HepG2 (cell line): ENCODE results near the gene TADA1. TPM values are rescaled to one million over a fixed set of nuclear protein-coding genes. Genes with fewer than 3 reads are reported as not detected.

Source experiments
- EEA1 ChIP-seq: sonication (generic); formaldehyde crosslinking; IDR thresholded peaks from 2 replicates; pipeline ENCODE4 v1.5.1; 2020; ENCODE audit warnings: mild to moderate bottlenecking, missing genetic modification reagents, borderline replicate concordance
- EED ChIP-seq: sonication (generic); formaldehyde crosslinking; IDR thresholded peaks from 2 replicates; pipeline ENCODE4 v1.5.0; 2020; ENCODE audit warnings: mild to moderate bottlenecking, missing genetic modification reagents
- HMGXB4 ChIP-seq, 2 experiments: sonication (generic) in 1 of 2; formaldehyde crosslinking in 1 of 2; IDR thresholded peaks; 2 replicates each; pipeline versions ENCODE4 v1.4.0 to v1.6.1; 2018 to 2020; ENCODE audit warnings: missing genetic modification reagents in 2 of 2, borderline replicate concordance in 1 of 2, low read depth in 1 of 2, mild to moderate bottlenecking in 1 of 2, missing biosample characterization in 1 of 2
- HNRNPLL ChIP-seq: fragments of 200-400 bp; formaldehyde crosslinking; IDR thresholded peaks from 2 replicates; pipeline ENCODE4 v1.6.1; 2017; ENCODE audit warnings: mild to moderate bottlenecking, low read depth, low read length; ENCODE audit not compliant: poor library complexity, severe bottlenecking
- KLF13 ChIP-seq: sonication (generic); formaldehyde crosslinking; IDR thresholded peaks from 2 replicates; pipeline ENCODE4 v1.4.0; 2020; ENCODE audit warnings: mild to moderate bottlenecking, missing genetic modification reagents
- MTF2 ChIP-seq: sonication (generic); formaldehyde crosslinking; IDR thresholded peaks from 2 replicates; pipeline ENCODE4 v1.5.0; 2020; ENCODE audit warnings: missing genetic modification reagents, borderline replicate concordance
- NFE2L2 ChIP-seq: fragments of 150-350 bp; IDR thresholded peaks from 2 replicates; pipeline ENCODE4 v1.6.1; 2014; ENCODE audit warnings: low read length
- SKIL ChIP-seq: sonication (generic); formaldehyde crosslinking; IDR thresholded peaks from 2 replicates; pipeline ENCODE4 v1.8.0; 2022; ENCODE audit warnings: missing genetic modification reagents, mild to moderate bottlenecking, moderate library complexity, borderline replicate concordance
- XBP1 ChIP-seq: sonication (generic); formaldehyde crosslinking; IDR thresholded peaks from 2 replicates; pipeline ENCODE4 v1.5.0; 2020; ENCODE audit warnings: missing genetic modification reagents
- ZBTB49 ChIP-seq: sonication (generic); formaldehyde crosslinking; IDR thresholded peaks from 2 replicates; pipeline ENCODE4 v1.4.0; 2020; ENCODE audit warnings: missing genetic modification reagents, borderline replicate concordance
- ZNF143 ChIP-seq: sonication (generic); formaldehyde crosslinking; IDR thresholded peaks from 2 replicates; pipeline ENCODE4 v1.4.0; 2020; ENCODE audit warnings: missing genetic modification reagents
- ZNF230 ChIP-seq: sonication (generic); formaldehyde crosslinking; IDR thresholded peaks from 2 replicates; pipeline ENCODE4 v1.4.0; 2020; ENCODE audit warnings: mild to moderate bottlenecking, missing genetic modification reagents
- ZNF263 ChIP-seq: sonication (generic); formaldehyde crosslinking; IDR thresholded peaks from 2 replicates; pipeline ENCODE4 v1.4.0; 2020; ENCODE audit warnings: missing genetic modification reagents
- ZNF672 ChIP-seq: sonication (generic); formaldehyde crosslinking; IDR thresholded peaks from 2 replicates; pipeline ENCODE4 v1.8.1; 2022; ENCODE audit warnings: missing genetic modification reagents
- ZNF749 ChIP-seq: sonication (generic); formaldehyde crosslinking; IDR thresholded peaks from 2 replicates; pipeline ENCODE4 v1.8.0; 2022; ENCODE audit warnings: mild to moderate bottlenecking, missing genetic modification reagents, moderate library complexity, borderline replicate concordance
- ZNF75D ChIP-seq: sonication (generic); formaldehyde crosslinking; IDR thresholded peaks from 2 replicates; pipeline ENCODE4 v1.8.1; 2023; ENCODE audit warnings: missing genetic modification reagents, mild to moderate bottlenecking, borderline replicate concordance
- polyA plus RNA-seq, 8 experiments: library from polyadenylated mRNA; depleted of rRNA in 3 of 8; stranded (reverse) in 7 of 8; unstranded in 1 of 8; fragments of >200 nt; fragmentation: Illumina TruSeq in 4 of 8; extraction: Trizol in 4 of 8; gene quantifications; 2 replicates each; pipeline versions ENCODE4 v1.2.1 to v1.2.3, GENCODE V29; 2011 to 2016; ENCODE audit warnings: low read depth in 4 of 8, missing spikeins in 1 of 8, mixed read lengths in 1 of 8; ENCODE audit not compliant: insufficient read depth in 1 of 8
- total RNA-seq, 5 experiments: library from RNA; depleted of rRNA; stranded (reverse); fragments of >200 nt; fragmentation: Illumina TruSeq; extraction: Trizol; gene quantifications; 2 replicates each; pipeline ENCODE4 v1.2.3, GENCODE V29; 2016; ENCODE audit warnings: low read depth in 1 of 5
- TF ChIP-seq, protein P1 (sequence below): sonication (generic); formaldehyde crosslinking; IDR thresholded peaks from 2 replicates; pipeline ENCODE4 v1.8.1; 2023; ENCODE audit warnings: missing genetic modification reagents, mild to moderate bottlenecking, borderline replicate concordance
- TF ChIP-seq, protein P2 (sequence below): sonication (generic); formaldehyde crosslinking; IDR thresholded peaks from 2 replicates; pipeline ENCODE4 v1.5.0; 2020; ENCODE audit warnings: mild to moderate bottlenecking, missing genetic modification reagents
- TF ChIP-seq, protein P3 (sequence below): sonication (generic); formaldehyde crosslinking; IDR thresholded peaks from 2 replicates; pipeline ENCODE4 v1.5.1; 2020; ENCODE audit warnings: missing genetic modification reagents, mild to moderate bottlenecking, borderline replicate concordance

TADA1 gene
- total and polyA plus RNA-seq, 2 of the 13 experiments (the other 11 are each of a cell fraction or from before 2014, with no cell fraction given) = 28.3 to 29.1 TPM

DNA sequence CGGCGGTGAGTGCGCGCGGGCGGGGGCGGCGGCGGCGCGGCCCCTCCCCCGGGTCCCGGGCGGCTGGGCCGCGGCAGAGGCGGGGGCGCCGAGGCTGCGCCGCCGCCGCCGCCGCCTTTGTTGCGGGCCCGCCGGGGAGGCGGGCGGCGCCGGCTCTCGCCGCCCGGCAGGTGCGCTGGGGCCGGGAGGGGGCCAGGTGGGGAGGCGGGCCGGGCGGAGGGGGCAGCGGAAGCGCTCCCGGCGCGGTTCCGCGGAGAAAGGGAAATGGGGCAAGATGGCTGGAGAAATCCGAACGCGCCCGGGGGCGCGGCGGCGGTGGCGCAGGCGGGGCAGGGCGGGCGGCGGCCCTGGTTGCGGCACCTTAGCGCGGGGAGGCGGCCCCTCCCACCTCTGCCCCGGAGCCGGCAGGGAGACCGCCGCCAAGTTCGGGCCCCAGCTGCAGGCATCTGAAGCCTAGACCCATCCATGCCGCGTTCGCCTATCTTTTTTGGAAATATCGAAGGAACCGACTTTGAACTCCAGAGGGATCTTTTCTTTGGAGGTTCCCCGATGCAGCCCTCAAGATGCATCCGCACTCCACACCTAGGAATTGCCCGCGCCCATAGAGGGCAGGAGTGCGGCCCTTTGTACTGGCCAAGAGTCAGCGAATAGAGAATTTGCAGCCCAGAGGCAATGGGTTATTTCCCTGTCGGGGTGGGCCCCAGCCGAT, 36.3 kb downstream of the TADA1 start (continued):
- TF ChIP-seq, protein P1, sequence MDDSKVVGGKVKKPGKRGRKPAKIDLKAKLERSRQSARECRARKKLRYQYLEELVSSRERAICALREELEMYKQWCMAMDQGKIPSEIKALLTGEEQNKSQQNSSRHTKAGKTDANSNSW (CRISPR knock-in tag) = no peak
- TF ChIP-seq ZNF263 (CRISPR knock-in tag) (peak; percentile 38; the same call in 1 of the 2 replicates), ZNF75D (CRISPR knock-in tag) (no peak), NFE2L2 (no peak), KLF13 (CRISPR knock-in tag) (no peak), SKIL (no peak), ZBTB49 (CRISPR knock-in tag) (no peak), HMGXB4 (CRISPR knock-in tag; IDR thresholded peaks at IDR 0.05; ENCODE audit: borderline replicate concordance in 1 of 2, low read depth in 1 of 2) (peak in 1 of 2 experiments; percentile 22; a peak in 1 of 4 replicates), ZNF672 (CRISPR knock-in tag) (no peak), HNRNPLL (peak; percentile 34), ZNF143 (no peak), MTF2 (no peak), ZNF749 (no peak), ZNF230 (CRISPR knock-in tag) (0 out of 2 replicates have a peak, but pooled peaks have one; percentile 26), EEA1 (no peak), EED (CRISPR knock-in tag) (no peak), XBP1 (no peak)
- TF ChIP-seq, protein P2, sequence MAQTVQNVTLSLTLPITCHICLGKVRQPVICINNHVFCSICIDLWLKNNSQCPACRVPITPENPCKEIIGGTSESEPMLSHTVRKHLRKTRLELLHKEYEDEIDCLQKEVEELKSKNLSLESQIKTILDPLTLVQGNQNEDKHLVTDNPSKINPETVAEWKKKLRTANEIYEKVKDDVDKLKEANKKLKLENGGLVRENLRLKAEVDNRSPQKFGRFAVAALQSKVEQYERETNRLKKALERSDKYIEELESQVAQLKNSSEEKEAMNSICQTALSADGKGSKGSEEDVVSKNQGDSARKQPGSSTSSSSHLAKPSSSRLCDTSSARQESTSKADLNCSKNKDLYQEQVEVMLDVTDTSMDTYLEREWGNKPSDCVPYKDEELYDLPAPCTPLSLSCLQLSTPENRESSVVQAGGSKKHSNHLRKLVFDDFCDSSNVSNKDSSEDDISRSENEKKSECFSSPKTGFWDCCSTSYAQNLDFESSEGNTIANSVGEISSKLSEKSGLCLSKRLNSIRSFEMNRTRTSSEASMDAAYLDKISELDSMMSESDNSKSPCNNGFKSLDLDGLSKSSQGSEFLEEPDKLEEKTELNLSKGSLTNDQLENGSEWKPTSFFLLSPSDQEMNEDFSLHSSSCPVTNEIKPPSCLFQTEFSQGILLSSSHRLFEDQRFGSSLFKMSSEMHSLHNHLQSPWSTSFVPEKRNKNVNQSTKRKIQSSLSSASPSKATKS (CRISPR knock-in tag) = no peak
- TF ChIP-seq, protein P3, sequence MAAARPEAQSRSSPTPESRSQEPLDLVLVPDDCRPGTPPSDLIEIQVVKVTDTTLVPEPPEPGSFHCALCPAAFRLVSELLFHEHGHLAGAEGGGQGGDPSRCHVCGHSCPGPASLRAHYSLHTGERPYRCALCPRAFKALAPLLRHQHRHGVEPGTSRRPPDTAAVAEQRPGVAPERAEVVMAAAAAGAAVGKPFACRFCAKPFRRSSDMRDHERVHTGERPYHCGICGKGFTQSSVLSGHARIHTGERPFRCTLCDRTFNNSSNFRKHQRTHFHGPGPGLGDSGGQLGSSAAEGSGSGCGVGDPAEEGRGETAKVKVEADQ (CRISPR knock-in tag) = no peak
